Activated naive CD8-positive, alpha-beta T cell treated with anti-CD3 and anti-CD28 coated beads, Interleukin-2, amount 10 ng/mL, durations not matched to agents 7 days and 5 days (primary cell): ENCODE results near the gene MBTPS1. TPM values are rescaled to one million over a fixed set of nuclear protein-coding genes. Genes with fewer than 3 reads are reported as not detected.

Source experiments
- ATAC-seq: fragments of 150-1000 bp; cut with Tn5 transposase; one replicate; pipeline ENCODE4 v1.10.0; 2021; ENCODE audit warnings: low read depth, moderate library complexity
- POLR2A ChIA-PET: fragments of 350-600 bp; sonication (Branson Sonifier 250); formaldehyde crosslinking; loops from one replicate; lab custom pipeline; 2021; ENCODE audit warnings: antibody characterized with exemption; lab: Charles Lee
- DNase-seq: peaks from one replicate; pipeline ENCODE4 v3.0.0; 2021
- H3K27ac Mint-ChIP-seq: one replicate; pipeline ENCODE4 v1.8.0; 2022; ENCODE audit warnings: mild to moderate bottlenecking, mixed read lengths
- H3K27me3 Mint-ChIP-seq: one replicate; pipeline ENCODE4 v1.8.0; 2022; ENCODE audit warnings: mild to moderate bottlenecking, moderate library complexity, mixed read lengths
- H3K36me3 Mint-ChIP-seq: one replicate; pipeline ENCODE4 v1.8.0; 2021; ENCODE audit warnings: mild to moderate bottlenecking, mixed read lengths
- H3K4me1 Mint-ChIP-seq: one replicate; pipeline ENCODE4 v1.8.0; 2021; ENCODE audit warnings: mixed read lengths
- H3K4me3 Mint-ChIP-seq: one replicate; pipeline ENCODE4 v1.8.0; 2022; ENCODE audit warnings: mild to moderate bottlenecking, moderate library complexity, mixed read lengths
- H3K9me3 Mint-ChIP-seq: one replicate; pipeline ENCODE4 v1.8.0; 2021; ENCODE audit warnings: mixed read lengths
- total RNA-seq, 2 experiments: library from RNA; stranded (reverse); gene quantifications; one replicate each; pipeline ENCODE4 v1.2.3, GENCODE V29; 2021

The MBTPS1 gene
- total RNA-seq, 2 experiments from 2014 or later, result 73.2 to 85.4 TPM

DNA sequence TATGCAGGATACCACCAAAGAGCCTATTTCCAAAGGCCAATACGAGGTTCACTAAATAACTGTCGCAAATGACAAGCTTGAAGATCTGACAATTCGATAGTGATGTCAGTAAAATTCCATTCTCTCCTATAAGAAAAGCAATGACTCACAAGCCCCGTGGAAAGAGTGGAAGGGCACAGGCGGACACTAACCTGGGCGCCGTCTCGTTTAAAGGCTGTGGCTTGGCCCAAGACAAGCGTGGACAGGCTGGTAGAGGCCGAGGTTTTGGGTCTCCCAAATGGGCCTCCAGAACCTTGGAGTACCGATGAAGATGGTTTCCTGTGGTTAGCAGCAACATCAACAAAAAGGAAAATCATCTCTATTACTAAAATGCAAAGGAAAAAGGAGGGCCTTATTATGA is 57.6 kb downstream of the MBTPS1 start:
- H3K36me3 Mint-ChIP-seq, result peaks cover 5% of the 10 kb centered on the region

DNA sequence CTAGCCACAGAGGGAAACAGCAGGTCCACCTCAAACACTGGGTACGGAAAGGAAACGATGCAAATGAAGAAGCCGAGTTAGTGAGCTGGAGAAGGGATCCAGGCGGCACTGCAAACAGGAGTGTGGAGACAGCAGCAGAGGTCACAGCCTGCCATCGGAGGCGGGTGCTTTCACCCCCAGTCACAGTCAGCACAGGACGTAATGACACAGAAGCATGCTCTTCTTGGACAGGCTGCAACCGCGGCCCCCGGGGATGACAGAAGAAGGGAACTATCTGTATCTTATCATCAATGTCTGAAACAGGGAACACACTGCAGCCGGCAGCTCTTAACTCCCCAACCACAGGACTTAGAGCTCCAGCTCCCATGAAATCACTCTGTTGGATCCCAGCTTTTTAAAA is 58.1 kb downstream of the MBTPS1 start:
- Mint-ChIP-seq H3K4me1 (peaks cover 4% of the 10 kb centered on the region), H3K27me3 (no peaks in the 10 kb centered on the region), H3K9me3 (no peaks in the 10 kb centered on the region), H3K36me3 (peaks cover 6% of the 10 kb centered on the region), H3K4me3 (no peak overlapping the region), H3K27ac (no peak overlapping the region)
- no peak for DNase-seq
- no peak for ATAC-seq
- POLR2A ChIA-PET, result no interaction called here

More for the DNA sequence above, 57.6 kb downstream of the MBTPS1 start:
- Mint-ChIP-seq H3K27me3 (no peaks in the 10 kb centered on the region), H3K4me3 (no peak overlapping the region), H3K27ac (no peak overlapping the region), H3K4me1 (peaks cover 4% of the 10 kb centered on the region), H3K9me3 (no peaks in the 10 kb centered on the region)
- POLR2A ChIA-PET, result no interaction called here
- DNase-seq, result no peak
- no peak for ATAC-seq

DNA sequence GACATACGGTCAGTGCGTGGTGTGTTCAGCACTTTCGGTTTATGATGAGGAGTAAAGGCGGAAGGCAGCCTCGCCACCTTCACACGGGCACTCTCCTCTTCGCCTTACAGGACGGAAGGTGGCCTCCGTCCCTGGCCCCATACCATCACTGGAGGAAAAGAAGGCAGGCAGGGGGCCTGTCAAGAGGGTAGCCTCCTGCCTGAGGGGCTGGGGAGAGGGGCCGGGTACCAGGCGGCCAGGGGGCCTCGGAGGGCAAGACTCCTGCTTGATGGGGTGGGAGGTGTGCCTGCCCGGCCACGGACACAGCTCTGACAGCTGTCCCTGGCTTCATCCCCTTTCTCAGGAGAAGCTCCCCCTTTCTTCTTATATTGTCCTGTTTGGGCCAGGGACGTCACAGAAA is 58.5 kb downstream of the MBTPS1 start:
- Mint-ChIP-seq H3K27me3 (no peaks in the 10 kb centered on the region), H3K4me1 (peaks cover 4% of the 10 kb centered on the region), H3K9me3 (no peaks in the 10 kb centered on the region), H3K27ac (no peak overlapping the region), H3K4me3 (no peak overlapping the region), H3K36me3 (peaks cover 7% of the 10 kb centered on the region)
- ATAC-seq (no peak), DNase-seq (peak; percentile 16)
- POLR2A ChIA-PET, result no interaction called here

DNA sequence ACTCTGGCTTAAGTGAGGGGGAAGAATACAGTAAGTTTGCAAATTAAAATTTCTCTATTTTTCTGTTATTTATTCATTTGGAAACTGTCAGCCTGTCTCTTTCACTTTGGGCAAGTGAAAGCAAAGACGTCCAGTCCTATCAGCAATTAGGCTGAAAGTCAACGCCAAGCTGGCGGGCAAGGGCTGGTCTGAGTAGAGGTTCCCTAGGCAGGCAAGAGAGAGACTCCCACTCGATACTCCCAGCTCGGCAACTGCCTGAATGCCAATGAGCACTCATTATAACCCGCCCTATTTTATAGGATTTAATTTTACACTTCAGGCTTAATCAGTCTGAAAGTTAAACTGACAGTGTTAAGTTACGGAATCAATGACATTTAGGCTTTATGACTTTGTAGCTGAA is 59.8 kb downstream of the MBTPS1 start:
- no peak overlapping the region for H3K4me3 Mint-ChIP-seq
- no peaks in the 10 kb centered on the region for H3K4me1 Mint-ChIP-seq
- ATAC-seq (no peak), DNase-seq (peak; percentile 10)
- H3K27ac Mint-ChIP-seq, result no peak overlapping the region
- POLR2A ChIA-PET, result no interaction called here
- no peaks in the 10 kb centered on the region for H3K27me3 Mint-ChIP-seq
- no peaks in the 10 kb centered on the region for H3K9me3 Mint-ChIP-seq
- H3K36me3 Mint-ChIP-seq, result peaks cover 12% of the 10 kb centered on the region

DNA sequence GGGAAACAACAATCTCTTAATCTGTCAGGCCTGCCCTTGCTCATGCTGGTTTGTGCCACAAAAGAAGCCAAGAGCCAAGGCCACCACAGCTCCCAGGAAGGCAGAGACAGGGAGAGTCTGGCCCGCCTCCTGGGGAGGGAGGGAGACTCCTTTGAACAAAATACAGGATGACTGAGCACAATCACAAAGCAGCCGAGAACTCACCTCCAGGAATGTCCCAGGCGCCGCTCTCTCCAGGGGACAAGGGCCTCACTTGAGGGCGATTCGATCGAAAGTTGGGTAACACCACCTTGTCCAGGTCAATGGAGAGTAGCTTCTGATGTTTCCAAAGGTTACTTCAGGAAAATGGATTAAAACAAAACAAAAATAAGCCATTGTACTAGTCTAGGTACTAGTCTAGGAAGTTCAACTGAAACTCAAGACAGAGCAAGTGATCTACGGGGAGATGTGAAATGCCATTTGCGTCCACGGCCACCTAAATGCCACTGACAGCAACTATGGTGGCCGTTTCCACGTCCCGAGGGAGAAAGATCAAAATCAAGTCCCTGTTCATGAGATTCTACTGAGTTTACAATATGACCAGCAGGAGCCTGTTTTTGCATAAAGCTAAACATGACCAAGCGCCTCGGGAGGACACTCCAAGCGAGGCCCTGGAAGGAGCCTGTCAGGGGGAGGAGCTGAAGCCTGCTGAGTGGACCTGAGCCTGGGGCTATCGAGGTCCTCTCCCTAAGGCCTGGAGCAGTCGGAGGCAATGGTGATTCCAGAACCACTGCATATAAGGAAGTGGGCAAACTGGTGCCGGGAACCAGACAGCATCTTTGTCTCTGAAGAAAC is 60.7 kb downstream of the MBTPS1 start:
- POLR2A ChIA-PET, result no interaction called here
- DNase-seq (peak; percentile 5), ATAC-seq (no peak)
- no peak overlapping the region for H3K4me3 Mint-ChIP-seq
- no peaks in the 10 kb centered on the region for H3K9me3 Mint-ChIP-seq
- no peak overlapping the region for H3K27ac Mint-ChIP-seq
- H3K4me1 Mint-ChIP-seq, result no peaks in the 10 kb centered on the region
- no peaks in the 10 kb centered on the region for H3K27me3 Mint-ChIP-seq
- peaks cover 12% of the 10 kb centered on the region for H3K36me3 Mint-ChIP-seq

DNA sequence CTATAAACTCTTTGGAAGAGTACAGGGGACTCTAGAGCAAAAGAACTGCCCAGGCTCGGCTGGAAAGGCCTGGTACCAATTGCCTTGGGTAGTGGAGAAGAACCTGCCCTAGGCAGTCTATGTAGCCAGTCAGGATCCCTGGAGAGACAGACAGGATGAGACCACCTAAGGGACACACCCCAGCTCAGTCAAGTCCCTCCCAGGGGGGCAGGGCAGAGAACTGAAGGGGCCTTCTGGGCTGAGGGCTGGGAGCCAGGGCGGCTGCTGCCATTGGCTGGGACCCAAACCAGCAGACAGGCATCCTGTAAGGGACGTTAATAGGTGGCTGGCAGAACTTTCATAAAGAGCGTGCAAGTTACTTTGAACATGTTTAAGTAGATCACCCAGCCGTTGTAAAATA is 61.4 kb downstream of the MBTPS1 start:
- DNase-seq, result no peak
- Mint-ChIP-seq H3K4me3 (no peak overlapping the region), H3K27me3 (no peaks in the 10 kb centered on the region), H3K27ac (no peak overlapping the region), H3K9me3 (no peaks in the 10 kb centered on the region), H3K36me3 (peaks cover 14% of the 10 kb centered on the region), H3K4me1 (no peaks in the 10 kb centered on the region)
- POLR2A ChIA-PET, result no interaction called here
- no peak for ATAC-seq

DNA sequence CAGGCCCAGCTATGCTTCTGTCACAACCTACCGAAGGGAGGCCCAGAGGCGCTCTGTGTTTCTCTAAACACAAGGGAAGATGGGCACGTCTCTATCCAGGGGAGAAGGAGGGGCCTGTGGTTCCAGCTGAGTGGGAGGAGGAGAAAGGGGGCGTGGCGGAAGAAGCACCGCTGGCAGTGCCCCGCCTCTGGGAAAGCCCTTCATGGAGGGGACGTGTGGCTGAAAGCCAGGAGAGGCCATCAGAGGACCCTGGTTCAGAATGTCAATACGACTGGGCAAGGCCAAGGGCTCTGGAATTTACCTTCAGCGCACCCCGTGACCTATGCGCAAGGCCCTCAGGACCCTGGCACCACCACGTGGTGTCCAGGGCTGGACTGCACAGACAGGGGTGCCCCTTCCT is 61.8 kb downstream of the MBTPS1 start:
- no peaks in the 10 kb centered on the region for H3K4me1 Mint-ChIP-seq
- POLR2A ChIA-PET, result no interaction called here
- no peak for DNase-seq
- H3K36me3 Mint-ChIP-seq, result peaks cover 14% of the 10 kb centered on the region
- no peaks in the 10 kb centered on the region for H3K27me3 Mint-ChIP-seq
- no peaks in the 10 kb centered on the region for H3K9me3 Mint-ChIP-seq
- ATAC-seq, result no peak
- H3K4me3 Mint-ChIP-seq, result no peak overlapping the region
- H3K27ac Mint-ChIP-seq, result no peak overlapping the region

DNA sequence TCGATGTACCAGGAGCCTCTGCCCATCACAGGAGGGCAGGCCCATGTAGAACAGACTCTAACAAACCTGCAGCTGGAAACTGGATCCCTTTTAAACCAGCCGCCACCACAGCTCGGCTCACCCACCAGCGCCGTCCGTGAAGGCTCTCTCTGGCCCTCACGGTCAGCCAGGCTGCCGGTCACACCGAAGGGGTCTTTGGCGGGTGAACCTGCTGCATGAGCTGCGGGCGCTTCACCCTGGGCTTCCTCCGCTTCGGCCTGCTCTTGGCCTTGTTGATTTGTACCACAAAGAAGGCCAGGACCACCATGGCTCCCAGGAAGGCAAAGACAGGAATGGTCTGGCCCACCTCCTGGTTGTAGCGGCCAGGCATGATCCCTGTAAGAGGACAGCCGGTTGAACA is 62.5 kb downstream of the MBTPS1 start:
- no peak for DNase-seq
- POLR2A ChIA-PET, result no interaction called here
- no peak for ATAC-seq
- Mint-ChIP-seq H3K4me3 (no peak overlapping the region), H3K27ac (no peak overlapping the region), H3K36me3 (peaks cover 14% of the 10 kb centered on the region), H3K4me1 (no peaks in the 10 kb centered on the region), H3K9me3 (no peaks in the 10 kb centered on the region), H3K27me3 (no peaks in the 10 kb centered on the region)

DNA sequence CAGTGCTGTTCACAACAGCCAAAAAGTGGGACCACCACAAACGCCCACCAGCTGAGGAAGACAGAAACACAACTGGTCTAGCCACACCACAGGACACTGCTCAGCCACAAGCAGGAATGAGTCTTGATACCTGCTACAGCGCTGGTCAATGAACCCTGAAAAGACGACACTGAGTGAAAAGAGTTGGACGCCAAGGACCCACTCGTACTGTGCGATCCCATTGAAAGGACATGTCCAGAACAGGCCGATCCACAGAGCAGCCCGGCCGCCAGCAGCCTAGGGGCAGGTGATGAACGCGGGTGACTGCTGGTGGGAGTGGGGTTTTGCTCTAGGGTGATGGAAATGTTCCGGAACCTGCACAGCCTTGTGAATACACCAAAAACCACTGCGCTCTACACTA is 63.5 kb downstream of the MBTPS1 start:
- no peaks in the 10 kb centered on the region for H3K9me3 Mint-ChIP-seq
- H3K4me1 Mint-ChIP-seq, result no peaks in the 10 kb centered on the region
- DNase-seq, result no peak
- POLR2A ChIA-PET, result no interaction called here
- no peak overlapping the region for H3K4me3 Mint-ChIP-seq
- H3K36me3 Mint-ChIP-seq, result peaks cover 14% of the 10 kb centered on the region
- H3K27me3 Mint-ChIP-seq, result no peaks in the 10 kb centered on the region
- no peak overlapping the region for H3K27ac Mint-ChIP-seq
- ATAC-seq, result no peak

DNA sequence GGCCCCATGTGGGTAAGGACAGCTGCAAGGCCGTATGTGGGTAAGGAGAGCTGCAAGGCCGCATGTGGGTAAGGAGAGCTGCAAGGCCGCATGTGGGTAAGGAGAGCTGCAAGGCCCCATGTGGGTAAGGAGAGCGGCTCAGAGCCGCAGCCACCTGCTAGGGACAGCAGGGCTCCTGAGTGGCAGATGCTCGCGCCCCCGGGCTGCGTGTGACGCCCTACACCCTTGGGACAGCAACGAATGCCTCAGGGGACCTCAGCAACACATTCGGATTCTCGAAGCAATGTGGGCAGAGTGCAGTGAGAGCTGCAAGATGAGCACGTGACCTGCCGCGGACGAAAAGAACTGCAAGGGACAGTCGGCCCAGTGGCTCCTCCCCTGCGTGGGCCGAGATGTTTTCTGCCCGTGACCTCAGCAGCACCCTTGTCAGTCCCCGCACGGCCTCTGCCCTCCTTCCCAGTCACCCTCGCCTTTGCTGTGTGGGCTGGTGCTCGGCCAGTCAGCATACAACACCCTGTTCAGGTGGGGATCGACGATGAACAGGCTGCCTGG is 64.6 kb downstream of the MBTPS1 start:
- Mint-ChIP-seq H3K36me3 (peaks cover 13% of the 10 kb centered on the region), H3K4me3 (no peak overlapping the region), H3K4me1 (no peaks in the 10 kb centered on the region), H3K27me3 (no peaks in the 10 kb centered on the region), H3K27ac (no peak overlapping the region), H3K9me3 (no peaks in the 10 kb centered on the region)
- ATAC-seq (no peak), DNase-seq (no peak)
- POLR2A ChIA-PET, result no interaction called here

DNA sequence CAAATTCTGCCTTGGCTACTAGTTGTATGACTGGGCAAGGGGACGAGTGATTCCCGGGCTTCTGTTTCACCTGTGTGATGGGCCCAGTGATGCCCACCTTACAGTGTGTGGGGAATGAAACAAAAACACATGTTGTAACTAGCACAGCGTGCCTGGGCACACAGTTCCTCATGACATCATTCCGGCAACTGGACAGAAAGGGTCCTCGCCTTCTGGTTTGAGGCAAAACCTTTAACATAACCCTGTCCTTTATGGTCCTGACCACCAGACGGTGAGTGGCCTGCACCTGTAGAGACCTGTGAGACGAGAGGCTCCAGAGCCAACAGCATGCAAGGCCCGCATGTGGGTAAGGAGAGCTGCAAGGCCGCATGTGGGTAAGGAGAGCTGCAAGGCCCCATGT is 66.4 kb downstream of the MBTPS1 start:
- no peaks in the 10 kb centered on the region for H3K4me1 Mint-ChIP-seq
- DNase-seq, result no peak

DNA sequence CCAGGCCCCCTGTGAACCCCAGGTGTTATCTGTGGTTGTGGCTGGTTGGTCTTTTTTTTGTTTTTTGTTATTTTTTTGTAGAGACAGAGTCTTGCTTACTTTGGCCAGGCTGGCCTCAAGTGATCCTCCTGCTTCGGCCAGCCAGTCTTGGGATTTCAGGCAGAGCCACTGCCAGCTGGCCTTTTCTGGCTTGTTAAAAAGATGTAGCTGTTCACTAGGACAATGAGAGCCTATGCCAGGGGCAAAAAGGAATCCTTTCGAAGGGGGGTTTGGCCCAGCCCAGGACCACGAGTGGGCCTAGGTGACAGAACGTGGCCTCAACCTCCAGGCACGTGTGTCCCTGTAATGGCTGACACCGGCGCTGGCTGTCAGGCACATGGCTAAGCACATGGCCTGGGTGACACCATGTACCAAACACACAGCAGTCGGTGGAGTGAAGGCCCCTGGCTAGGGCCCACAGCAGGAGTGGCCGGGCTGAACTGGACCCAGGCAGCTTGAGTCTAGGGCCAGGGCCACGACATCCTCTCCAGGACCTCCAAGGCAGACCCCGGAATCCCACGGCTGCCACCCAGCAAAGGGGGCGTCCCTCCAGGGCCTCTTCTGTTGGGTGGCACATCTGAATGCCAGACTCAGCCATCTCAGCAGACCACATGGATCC is 67.2 kb downstream of the MBTPS1 start:
- H3K9me3 Mint-ChIP-seq, result no peaks in the 10 kb centered on the region
- H3K27me3 Mint-ChIP-seq, result no peaks in the 10 kb centered on the region
- no peak overlapping the region for H3K4me3 Mint-ChIP-seq
- ATAC-seq (no peak), DNase-seq (no peak)
- no peak overlapping the region for H3K27ac Mint-ChIP-seq
- no peaks in the 10 kb centered on the region for H3K4me1 Mint-ChIP-seq
- POLR2A ChIA-PET, result no interaction called here
- peaks cover 14% of the 10 kb centered on the region for H3K36me3 Mint-ChIP-seq

More for the DNA sequence above, 66.4 kb downstream of the MBTPS1 start:
- Mint-ChIP-seq H3K27ac (no peak overlapping the region), H3K27me3 (no peaks in the 10 kb centered on the region), H3K9me3 (no peaks in the 10 kb centered on the region), H3K36me3 (peaks cover 14% of the 10 kb centered on the region), H3K4me3 (no peak overlapping the region)
- no peak for ATAC-seq
- POLR2A ChIA-PET, result no interaction called here

DNA sequence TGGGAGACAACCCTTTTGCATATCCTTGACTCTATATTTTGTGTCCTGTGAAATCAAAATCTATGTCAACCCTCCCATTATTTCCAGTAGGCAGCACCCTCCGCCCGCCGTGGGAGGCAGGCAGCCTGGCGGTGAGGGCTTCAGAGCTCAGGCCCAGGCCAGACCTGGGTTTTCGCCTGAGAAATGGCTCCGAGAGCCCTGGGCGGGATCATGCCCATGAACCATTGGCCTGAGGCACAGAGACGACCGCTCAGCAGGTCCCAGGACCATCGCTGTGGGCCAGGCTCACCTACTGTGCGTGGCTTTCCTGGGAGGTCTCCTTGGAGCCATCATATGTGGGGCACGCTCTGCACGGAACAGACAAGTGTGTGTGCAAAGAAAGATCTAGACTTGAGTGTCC is 67.9 kb downstream of the MBTPS1 start:
- H3K27me3 Mint-ChIP-seq, result peaks cover 7% of the 10 kb centered on the region
- POLR2A ChIA-PET, result no interaction called here
- no peaks in the 10 kb centered on the region for H3K9me3 Mint-ChIP-seq
- H3K36me3 Mint-ChIP-seq, result peaks cover 12% of the 10 kb centered on the region
- no peak overlapping the region for H3K27ac Mint-ChIP-seq
- H3K4me1 Mint-ChIP-seq, result no peaks in the 10 kb centered on the region
- H3K4me3 Mint-ChIP-seq, result no peak overlapping the region
- ATAC-seq, result no peak
- no peak for DNase-seq

DNA sequence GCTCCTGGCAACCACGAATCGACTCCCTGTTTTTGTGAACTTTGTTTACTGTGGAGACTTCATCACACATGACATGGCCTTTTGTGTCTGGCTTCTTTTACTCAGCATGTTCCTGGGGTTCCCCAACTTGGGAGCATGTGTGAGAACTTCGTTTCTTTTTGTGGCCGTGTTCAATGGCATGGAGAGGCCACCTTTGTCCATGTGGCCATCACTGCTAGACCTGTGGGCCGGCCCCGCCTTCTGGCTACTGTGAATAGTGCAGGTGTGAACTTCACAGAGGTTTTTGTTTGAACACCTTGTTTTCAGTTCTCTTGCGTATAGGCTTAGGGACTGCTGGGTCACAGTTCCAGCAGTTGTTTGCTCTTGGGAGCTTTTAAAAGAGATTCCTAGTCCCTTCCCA is 68.5 kb downstream of the MBTPS1 start:
- POLR2A ChIA-PET, result no interaction called here
- no peak overlapping the region for H3K27ac Mint-ChIP-seq
- peaks cover 12% of the 10 kb centered on the region for H3K36me3 Mint-ChIP-seq
- no peak overlapping the region for H3K4me3 Mint-ChIP-seq
- H3K4me1 Mint-ChIP-seq, result no peaks in the 10 kb centered on the region
- H3K9me3 Mint-ChIP-seq, result no peaks in the 10 kb centered on the region
- peaks cover 13% of the 10 kb centered on the region for H3K27me3 Mint-ChIP-seq
- ATAC-seq, result no peak
- no peak for DNase-seq
